Camera-type eye (tissue), 1 donor: ENCODE measurements around the gene RNF115. TPM values are rescaled to one million over a fixed set of nuclear protein-coding genes. Genes with fewer than 3 reads are reported as not detected.

Experiments
- total RNA-seq: library from RNA; depleted of rRNA; stranded (reverse); fragments of >200 nt; gene quantifications from one replicate; pipeline ENCODE4 v1.2.3, GENCODE V29; 2014

Gene RNF115
- 26.9 TPM for total RNA-seq

DNA sequence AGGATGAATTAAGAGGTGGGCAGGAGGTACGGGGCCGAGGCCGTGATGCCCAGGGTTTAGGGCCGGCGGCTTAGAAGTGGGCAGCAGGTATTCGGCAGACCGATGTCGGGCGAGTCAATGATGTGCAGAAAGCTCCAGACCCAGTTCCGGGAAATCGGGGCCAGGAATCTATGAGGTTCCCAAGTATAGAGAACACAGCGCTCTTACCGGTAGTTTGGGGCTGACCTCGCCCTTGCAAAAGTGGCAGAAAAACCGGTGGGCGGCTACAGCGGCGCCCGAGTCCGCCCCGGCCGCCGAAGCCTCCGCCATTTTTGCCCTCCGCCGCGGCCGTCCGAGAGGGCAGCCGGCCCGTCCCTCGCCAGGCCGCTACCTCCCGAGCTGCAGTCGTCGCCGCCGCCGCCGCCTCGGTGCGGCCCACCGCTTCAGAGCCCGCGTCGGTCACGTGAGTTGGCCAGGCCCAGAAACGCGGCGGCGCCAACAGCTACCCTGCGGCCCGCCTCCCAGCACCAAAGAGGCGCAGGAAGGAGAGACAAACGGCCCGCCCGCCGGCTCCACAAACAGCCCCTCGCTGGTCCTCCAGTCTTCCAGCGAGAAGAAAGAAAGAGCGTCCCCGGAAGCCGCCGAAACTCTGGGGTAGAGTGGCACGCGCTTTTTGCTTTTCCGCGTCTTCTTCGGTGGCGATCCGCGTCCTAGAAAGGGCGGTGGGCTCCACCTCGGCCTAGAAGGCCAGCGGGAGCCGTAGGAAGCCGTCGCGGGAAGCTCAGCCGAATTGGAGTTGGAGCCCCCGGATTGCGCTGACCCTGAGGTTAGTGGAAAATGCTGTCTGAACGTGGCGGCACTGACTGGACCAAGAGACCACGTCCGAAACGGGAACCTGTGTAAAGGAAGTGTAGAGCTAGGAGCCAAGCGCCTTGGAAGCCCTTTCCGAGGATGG is at the start of gene RNF115, which contains the start of gene POLR3C:
Gene RNF115 (minus strand): TSS at position 531 of the 934 bp plus-strand sequence. CDS start 222 bp downstream, at position 309.
Gene POLR3C (plus strand): TSS at position 636 of the 934 bp plus-strand sequence. CDS start 1,577 bp downstream, outside the sequence.

DNA sequence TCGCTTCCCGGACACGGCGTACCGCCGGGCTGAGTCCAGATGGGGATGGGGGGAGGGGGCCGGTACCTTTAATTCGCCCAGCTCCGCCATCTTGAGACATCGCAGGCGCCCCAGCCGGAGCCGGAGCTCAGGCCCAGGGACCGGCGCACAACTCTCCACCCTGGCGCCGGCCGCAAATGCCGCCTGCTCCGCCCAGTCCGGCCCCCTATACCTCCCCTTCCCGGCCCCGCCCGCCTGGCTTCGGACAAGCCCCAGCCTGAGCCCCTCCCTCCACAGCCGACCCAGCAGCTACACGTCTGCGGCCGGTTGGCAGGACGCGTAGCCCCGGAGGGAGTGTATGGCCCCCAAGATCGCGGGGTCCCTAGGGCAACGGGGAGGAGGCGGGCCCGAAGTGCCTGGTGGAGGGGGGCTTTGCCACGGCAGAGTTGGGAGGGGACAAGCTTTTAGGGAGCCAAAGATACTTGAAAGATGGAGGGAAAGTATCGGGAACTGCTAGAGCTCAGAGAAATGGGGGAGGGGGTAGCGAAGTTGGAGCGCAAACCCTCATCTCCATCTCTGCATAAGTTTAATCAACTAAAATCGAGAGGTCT is 35.1 kb upstream of the RNF115 start, which contains the start of gene PIAS3:
Gene PIAS3 (minus strand): TSS at position 181 of the 590 bp plus-strand sequence. CDS start 91 bp downstream, at position 90.

DNA sequence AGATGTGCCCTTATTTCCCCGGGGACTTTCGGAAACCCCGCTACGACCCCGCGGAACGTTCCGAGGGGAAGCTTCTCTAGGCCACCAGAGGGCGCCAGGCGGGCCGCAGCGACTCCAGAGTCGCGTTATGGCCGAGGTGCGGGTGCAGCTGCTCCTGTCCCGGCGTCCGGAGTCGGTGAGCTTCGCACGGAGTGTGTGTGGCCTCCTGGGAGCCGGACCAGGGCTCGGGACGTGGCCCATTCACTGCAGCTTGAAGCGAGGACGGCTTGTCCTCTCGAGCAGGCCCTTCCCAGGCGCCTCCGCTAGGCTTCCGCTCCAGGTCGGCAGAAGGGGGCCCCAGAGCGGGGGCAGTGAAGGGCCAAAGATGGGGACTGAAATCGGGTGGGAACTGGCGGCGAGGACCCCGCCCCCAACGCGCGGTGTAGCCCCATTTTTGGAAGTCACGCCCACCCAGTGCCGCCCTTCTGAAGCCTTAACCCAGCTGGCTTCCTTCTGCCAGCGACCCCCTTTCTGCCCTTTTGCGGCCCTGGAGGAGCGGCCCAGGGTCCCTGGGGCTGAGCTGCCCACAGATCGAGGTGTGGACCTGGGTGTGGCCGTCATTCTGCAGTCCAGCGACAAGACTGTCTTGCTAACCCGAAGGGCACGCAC is 21.7 kb upstream of the RNF115 start, which contains the start of gene NUDT17:
Gene NUDT17 (plus strand): TSS at position 117 of the 648 bp plus-strand sequence. CDS start 11 bp downstream, at position 128.

GRCh38 chr1:145719230-145720079 is 104.4 kb downstream of the RNF115 start, which contains the start of gene CD160:
Gene CD160 (plus strand): TSS chr1:145719499. CDS start chr1:145728328, 8,829 bp downstream.

DNA sequence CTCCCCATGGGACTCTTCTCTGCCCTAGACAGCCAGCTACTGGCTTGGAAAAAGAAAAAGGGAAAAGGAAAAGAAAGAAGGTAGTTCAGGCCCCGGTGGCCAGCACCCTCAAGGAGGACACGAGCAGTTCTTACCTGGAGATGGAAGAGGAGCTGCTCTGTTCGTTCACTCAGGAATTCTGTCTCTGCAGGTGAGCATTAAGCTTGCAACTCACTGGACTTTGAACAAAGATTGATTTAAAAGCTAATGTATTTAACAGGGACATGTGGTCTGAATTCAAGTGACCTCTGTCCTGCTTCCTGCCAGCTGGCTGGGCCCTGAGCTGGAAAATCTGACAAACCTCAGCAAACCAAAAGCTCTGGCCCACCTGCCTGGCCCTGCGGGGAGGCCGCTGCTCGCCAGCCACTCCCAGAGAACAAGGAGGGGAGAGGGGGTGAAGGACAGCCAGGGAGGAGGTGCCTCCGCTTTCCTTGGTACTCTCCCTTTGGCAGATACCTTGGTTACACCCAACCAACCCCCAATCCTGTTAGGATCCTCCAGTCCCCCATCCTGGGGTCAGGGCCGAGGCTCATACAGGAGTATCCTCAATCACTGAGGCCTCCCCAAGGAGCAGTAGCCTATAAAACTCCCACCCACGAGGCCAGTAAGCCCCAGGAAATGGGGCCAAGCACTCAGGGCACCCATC is 116.6 kb downstream of the RNF115 start, which contains the start of gene PDZK1:
Gene PDZK1 (minus strand): TSS at position 186 of the 685 bp plus-strand sequence. CDS start 19,347 bp downstream, outside the sequence.

Other genes starting within 250 kb of the RNF115 start
- gene GPR89A, start 216.1 kb downstream of the RNF115 start, total RNA-seq, result 73.8 TPM
- gene PDZK1, start 116.7 kb downstream of the RNF115 start, total RNA-seq, result 3.0 TPM
- gene CD160, start 104.6 kb downstream of the RNF115 start, total RNA-seq, result not detected
- gene POLR3C, start 105 bp upstream of the RNF115 start, total RNA-seq, result 35.8 TPM
- 1.9 TPM for gene NUDT17, start 21.5 kb upstream of the RNF115 start, total RNA-seq
- gene PIAS3, start 35.0 kb upstream of the RNF115 start, total RNA-seq, result 30.7 TPM
- gene ANKRD35, start 61.8 kb upstream of the RNF115 start, total RNA-seq, result 4.6 TPM
- gene ITGA10, start 86.0 kb upstream of the RNF115 start, total RNA-seq, result 5.9 TPM
- 36.4 TPM for gene PEX11B, start 94.6 kb upstream of the RNF115 start, total RNA-seq
- gene RBM8A, start 103.4 kb upstream of the RNF115 start, total RNA-seq, result 254 TPM
- gene LIX1L, start 133.9 kb upstream of the RNF115 start, total RNA-seq, result 45.5 TPM
- gene ANKRD34A, start 140.5 kb upstream of the RNF115 start, total RNA-seq, result 1.2 TPM
- 16.1 TPM for gene POLR3GL, start 140.6 kb upstream of the RNF115 start, total RNA-seq
- gene TXNIP, start 172.5 kb upstream of the RNF115 start, total RNA-seq, result 375 TPM
- 23.6 TPM for gene HJV, start 197.6 kb upstream of the RNF115 start, total RNA-seq